CD4-positive, alpha-beta T cell treated with Interleukin-1 beta for 1 hour (primary cell): ENCODE data around the gene SNTG2.
"Not testable (repeated sequence)": the region's sequence is repeated elsewhere in the genome, so short reads cannot be mapped to it uniquely, and the experiment has no call there.

Experiments used
- DNase-seq, 2 donors: peaks; one replicate each; pipeline ENCODE4 v3.0.0-alpha.2; 2020 to 2022

SNTG2 gene

DNA sequence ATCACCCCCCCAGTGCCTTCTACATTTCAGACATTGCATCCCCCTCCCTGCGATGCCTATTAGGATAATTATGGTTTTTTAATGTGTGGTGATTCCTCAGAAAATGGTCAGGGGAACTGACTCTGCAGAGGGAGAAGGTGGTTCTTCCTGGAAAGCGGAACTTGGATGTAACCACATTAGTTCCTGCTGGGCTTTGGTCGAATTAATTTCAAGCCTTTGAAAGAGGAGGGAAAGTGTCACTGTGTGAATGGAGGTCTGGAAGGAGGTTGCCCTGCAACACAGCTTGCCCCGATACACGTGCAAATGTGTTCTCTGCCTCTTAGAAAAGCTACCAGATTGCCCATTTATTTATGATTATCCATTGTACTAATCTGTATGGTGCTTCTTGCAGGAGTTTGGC lies 399.5 kb downstream of the SNTG2 start:
- DNase-seq = no peak

DNA sequence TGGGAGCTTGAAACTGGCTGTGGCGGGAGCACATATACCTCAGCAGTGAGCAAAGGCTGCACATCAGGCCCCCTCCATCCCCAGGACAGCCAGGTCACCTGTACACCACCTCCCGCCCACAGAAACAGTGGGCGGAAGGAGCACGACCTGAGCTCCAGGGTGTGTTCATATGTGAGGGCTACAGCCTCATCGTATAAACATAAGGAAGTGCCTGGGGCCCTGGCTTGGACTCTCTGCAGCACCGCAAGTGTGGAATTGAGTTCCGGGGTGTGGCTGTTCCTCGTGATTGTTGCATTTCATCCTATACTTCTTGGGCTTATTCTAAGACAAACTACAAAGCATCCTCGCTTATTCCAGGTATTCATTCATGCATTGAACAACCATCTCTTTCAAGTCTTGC lies 402.5 kb downstream of the SNTG2 start:
- DNase-seq = no peak

DNA sequence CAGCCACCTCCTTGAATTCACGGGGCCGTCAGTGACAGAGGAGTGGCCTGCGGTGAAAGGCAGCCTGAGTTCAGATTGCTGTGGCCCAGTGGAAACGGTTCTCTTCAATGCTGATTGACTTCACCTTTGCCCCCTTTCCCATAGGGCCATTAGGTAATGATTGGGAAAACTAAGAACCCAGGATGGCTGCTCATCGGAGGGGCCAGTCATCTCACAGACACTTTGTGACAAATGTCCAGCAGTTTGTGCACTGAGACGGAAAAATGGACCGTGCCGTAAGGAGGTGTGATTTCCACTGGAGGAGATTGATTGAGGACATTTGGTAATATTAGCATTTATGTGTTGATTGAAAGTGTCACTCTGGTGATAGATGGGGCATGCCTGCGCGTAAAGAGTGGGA lies 402.9 kb downstream of the SNTG2 start:
- no peak for DNase-seq

DNA sequence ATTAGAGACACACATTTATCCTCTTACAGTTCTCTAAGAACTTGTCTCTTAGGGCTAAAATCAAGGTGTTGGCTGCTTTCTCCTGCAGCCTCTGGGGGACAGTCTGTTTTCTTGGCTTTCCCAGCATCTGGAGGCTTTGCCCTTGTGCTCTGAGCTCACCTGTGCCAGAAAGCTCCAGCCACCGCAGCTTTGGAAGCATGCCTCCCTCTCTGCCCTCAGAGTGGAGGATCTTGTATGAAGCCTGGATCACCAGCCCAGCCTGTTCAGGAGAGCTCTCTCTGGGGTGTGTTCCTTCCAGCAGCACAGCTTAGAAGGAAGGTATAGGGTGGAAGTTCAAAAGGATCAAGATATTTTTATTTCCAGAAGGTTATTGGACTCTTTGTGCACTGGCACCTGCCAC lies 409.5 kb downstream of the SNTG2 start:
- DNase-seq = no peak

DNA sequence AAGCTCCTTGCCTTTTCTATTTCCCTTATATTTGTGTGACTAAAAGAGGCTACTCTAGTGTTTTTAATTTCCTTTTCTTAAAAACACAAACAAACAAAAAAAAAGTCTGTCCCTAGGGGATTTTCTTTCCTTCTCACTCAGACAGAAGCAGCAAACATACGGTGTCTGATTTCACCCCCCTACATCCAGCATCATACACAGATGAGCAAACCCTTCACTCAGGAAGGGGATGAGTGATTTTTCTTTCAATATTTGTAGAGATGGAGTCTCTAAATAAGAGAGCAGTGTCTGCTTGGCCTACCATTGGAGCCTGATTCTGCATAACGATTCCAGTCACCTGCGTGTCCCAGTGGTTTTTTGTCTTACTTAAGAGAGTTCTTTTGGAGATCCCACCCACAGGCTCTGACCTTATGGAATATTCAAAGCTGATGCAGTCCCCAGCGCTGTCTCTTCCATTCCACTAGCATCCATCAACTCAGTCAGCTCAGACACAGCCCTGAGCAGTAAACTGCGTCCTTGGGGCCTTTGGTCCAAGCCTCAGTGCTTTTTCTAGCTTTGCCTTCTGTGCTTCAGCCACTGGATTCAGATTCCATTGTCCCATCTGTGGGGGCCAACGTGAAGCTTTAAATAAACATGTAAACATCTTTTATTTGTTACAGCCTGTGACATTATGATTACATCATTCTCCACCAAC lies 410.1 kb downstream of the SNTG2 start:
- DNase-seq = no peak

DNA sequence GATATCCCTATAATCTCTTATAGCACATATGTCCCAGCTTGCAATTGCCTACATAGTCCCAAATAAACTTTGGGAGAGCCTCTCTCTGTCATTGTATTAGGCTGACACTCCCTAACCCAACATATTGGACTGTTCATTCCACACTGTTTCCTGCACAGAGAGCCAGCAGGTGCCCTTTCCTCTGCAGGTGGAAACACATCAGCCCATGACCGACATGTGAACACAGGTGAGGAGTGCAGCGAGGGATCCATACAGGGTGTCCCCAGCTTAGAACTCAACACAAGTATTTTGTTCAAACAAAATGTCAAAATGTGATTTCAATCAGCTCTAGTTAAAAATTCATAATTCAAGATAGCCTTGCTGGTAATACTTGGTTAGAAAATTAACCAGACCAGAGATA lies 412.7 kb downstream of the SNTG2 start:
- DNase-seq = no peak

DNA sequence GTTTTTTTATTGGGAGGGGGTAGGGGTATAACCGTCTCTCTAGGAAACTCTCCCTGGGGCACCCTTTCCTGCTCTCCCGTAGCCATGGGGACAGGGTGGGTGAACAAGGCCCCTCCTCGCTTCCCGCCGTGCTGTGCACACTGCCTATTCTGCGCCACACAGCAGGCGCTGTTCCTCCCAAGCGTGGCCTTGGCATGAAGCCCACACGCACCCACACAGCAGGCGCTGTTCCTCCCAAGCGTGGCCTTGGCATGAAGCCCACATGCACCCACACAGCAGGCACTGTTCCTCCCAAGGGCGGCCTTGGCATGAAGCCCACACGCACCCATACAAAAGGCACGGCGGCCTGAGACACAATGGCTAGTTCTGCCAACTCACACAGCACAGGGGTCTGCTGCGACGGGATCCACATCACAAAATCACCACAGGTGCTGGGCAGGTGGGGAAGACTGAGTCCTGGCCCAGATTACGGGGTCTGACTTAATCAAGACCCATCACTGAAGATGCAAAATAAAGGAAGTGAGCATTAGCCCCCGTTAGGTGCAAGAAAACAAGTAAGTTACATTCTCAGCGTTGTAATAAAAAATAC lies 416.0 kb downstream of the SNTG2 start:
- DNase-seq = peak in 1 of 2 donors; percentile 13

DNA sequence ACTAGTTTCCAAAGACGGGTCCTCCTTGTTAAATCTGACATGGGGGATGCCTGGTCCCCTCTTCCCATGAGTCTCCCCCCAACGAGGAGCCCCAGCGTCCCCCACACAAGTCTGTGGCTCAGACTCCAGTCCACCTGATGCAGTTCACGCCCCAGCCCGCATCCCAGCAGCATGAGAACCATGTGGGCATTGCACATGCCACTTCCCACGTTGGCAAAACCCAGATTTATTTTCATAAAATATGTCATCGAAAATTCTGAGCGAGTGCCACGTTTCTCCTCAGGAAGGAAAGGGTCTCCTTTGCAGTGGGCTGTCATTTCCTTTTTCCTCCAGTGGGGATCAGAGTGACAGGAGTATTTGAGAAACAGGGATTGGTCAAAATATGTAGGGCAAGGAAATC lies 417.0 kb downstream of the SNTG2 start:
- no peak for DNase-seq

DNA sequence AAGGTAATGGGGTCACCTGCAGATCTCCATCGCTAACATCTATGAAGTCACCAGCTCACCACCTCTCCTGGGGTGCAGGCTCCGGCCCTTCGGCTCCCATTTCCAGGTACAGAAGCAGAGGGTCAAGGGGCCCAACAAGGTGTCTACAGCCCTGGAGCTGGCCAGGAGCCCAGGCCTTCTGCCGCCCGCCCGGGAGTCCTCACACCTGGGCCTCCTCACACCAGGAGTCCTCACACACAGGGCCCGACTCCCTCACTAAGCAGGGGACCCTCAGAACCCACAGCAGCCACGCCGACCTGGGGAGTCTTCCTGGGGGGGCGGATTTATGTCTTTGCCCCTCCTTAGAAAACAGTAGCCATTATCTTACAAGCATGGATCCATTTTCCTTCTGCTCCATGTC lies 419.3 kb downstream of the SNTG2 start:
- DNase-seq = no peak

DNA sequence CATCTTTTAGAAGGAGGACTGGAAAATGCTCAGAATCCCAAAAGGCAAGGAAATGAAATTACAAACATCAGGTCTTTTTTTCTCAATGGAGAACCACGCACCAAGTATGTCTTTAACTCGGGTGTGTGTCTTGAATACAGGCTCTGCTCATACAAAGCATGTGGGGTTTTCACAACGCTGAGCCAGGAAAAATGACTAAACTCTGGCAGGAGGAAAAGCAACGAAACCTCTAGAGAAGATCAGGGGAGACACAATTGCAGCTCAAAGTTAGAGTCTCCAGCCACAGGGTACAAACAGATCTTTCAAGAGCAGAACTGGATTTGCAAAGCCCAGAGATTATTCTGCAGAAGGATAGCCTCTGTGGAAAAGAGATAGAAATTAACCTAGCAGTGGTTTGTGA lies 419.8 kb downstream of the SNTG2 start:
- DNase-seq = no peak

DNA sequence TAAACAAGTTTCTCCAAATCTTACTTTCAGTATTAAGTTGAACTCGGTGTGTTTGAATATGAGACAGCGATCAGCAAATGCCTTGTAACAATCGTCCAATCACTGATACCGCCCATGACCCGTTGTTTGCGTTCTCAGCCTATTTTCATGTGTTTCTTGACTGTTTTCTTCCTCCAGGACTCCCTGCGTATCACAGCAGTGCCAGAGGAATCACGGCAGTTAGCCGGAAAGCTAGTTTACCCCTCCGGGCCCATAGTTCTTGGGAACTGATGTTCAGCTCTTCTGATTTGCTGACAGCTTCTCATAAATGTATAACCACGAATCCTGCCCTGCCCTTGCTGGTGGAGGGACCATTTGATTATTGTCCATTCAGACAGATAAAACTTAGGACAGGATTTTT lies 420.4 kb downstream of the SNTG2 start:
- no peak for DNase-seq

DNA sequence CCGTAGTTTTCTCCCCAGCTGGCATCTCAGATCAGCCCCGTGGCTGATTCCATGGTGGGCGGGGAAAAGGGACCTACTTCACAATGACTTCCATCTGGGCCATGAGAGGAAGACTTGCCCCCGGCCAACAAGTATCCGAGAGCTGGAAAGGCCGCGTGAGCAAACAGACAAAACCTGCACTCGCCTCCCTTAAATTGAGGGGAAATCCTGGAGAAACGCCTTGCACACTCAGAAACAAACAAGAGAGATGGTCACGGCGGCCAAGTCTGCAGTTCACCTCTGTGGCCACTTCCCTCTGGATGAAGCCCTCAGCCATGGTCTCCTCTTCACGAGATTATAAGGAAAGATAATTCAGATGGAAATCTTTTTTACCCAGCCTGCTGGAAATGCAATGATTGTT lies 423.2 kb downstream of the SNTG2 start:
- no peak for DNase-seq

DNA sequence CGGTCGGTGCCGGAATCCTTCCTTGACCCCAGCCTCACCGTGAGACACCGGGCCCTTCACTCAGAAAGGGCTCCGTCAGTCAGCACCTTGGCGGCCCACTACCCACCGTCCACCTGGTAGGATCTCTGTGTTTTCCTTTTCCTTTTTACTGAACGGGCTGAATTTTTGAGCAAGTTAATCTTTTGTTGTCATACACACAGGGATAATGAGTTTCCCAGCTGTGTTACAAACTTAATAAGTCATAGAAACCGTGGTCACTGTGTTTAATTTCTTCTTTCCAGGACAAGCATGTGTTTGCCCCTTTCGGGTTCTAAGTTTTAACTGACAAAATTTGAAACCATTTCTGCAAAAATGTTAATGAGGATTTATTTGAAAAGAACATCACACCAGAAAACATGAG lies 423.6 kb downstream of the SNTG2 start:
- DNase-seq = no peak

DNA sequence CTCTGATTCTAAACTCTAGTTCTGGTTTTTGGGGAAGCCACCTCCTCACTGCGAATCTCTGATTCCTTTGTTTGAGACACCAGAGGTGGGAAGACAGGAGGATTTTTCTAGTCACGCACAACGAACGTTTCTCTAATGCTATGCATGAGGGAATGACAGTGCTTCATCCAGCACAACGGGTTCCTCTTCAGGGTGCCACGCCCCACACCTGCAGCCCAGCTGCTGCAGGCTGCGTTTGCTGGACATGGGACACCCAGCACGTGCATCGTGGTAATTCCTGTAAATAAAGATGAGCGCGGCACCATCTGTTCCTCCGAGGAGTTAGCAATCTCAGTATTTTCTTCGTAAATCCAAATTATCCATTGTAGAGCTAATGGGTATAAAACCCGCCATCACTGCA lies 425.1 kb downstream of the SNTG2 start:
- DNase-seq = no peak

DNA sequence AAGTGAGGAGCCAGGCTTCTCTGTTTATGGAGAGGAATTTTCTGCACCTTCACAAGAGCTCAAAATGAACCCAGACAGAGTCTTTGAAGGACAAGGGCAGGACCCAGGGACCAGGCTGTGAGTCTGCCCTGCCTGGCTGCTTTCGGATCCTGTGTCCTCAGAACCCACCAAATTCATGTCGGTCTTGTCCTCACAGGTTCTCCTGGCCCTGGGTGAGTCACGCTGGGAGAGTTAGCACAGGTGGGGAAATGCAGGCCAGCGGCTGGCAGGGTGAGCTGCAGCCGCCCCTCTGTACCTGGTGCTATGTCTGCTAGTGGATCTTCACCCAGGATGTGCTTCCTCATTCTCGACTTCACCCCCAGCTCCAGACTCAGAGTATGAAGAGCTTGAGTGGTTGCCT lies 426.8 kb downstream of the SNTG2 start:
- no peak for DNase-seq

DNA sequence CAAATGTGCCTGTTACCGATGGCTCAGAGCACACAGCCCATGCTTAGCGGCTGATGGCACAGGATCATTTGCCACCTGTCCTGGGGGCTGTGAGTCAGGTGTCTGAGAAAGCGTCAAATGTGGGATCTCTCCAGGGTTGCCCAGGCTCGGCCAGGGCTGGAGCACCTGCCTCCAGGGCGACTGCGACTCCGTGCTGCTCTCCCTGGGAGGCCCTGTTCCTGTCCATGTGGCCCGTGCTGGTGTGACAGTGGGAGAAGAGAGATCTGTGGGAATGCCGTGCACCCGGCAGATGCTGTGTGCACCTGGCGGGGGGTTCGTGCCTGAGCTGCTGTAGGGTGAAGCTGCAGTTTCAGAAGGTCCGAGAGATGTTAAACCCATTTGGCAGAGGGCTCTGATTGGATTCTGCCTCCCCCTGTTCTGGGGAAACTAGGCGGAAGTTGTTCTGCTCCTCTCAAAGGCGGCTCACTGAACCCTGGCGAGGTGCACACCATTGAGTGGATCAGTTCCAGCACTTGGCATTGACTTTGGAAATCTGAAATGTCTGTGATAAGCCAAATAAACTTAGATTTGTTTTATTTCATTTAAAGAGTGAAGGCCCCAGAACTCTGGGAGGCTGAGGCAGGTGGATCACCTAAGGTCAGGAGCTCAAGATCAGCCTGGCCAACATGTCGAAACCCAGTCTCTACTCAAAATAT lies 428.0 kb downstream of the SNTG2 start:
- no peak for DNase-seq

DNA sequence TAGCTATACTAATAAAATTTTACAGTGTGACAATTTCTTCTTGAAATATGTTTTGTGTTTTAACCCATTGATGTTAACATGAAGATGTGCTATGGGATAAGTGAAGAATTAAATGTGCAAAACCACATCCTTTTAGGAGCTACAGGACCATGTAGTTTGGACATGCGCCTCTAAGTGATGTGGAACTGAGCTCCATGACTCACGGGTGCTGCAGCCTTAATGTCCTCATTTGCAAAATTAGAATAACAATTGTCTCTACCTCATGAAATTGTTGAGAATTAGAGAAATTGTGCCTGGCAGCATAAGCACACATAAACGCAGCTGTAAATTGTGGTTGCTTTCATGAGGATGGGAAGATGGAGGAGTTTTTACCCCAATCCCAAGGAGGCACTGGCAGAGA lies 431.0 kb downstream of the SNTG2 start:
- no peak for DNase-seq

DNA sequence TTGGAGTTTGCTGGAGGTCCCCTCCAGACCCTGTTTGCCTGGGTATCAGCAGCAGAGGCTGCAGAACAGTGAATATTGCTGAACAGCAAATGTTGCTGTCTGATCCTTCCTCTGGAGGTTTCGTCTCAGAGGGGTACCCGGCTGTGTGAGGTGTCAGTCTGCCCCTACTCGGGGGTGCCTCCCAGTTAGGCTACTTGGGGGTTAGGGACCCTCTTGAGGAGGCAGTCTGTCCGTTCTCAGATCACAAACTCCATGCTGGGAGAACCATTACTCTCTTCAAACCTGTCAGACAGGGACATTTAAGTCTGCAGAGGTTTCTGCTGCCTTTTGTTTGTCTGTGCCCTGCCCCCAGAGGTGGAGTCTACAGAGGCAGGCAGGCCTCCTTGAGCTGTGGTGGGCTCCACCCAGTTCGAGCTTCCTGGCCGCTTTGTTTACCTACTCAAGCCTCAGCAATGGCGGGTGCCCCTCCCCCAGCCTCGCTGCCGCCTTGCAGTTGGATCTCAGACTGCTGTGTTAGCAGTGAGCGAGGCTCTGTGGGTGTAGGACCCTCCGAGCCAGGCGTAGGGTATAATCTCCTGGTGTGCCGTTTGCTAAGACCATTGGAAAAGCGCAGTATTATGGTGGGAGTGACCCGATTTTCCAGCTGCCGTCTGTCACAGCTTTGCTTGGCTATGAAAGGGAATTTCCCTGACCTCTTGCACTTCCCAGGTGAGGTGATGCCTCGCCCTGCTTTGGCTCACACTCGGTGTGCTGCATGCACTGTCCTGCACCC lies 437.5 kb downstream of the SNTG2 start:
- DNase-seq = not testable (repeated sequence)

DNA sequence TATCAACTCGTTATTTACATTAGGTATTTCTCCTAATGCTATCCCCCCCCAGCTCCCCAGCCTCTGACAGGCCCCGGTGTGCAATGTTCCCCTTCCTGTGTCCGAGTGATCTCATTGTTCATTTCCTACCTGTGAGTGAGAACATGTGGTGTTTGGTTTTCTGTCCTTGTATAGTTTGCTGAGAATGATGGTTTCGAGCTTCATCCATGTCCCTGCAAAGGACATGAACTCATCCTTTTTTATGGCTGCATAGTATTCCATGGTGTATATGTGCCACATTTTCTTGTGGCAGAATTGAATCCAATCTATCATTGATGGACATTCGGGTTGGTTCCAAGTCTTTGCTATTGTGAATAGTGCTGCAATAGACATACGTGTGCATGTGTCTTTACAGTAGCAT lies 439.5 kb downstream of the SNTG2 start:
- not testable (repeated sequence) for DNase-seq

DNA sequence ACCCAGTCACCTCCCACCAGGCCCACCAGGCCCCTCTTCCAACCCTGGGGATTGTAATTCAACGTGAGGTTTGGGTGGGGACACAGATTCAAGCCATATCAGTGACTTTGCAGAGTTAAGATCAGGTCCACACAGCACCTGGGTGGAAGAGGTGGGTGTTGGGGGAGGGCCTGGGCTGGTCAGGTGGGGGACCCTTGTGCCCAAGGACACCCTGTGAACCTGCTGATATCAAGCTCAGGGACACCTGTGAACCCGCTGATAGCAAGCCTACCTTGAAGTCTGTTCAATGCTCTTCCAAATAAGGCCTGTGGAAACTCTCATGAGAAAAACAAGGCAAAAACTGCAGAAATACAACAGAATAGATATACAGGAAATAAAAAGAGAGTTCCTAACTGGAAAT lies 442.7 kb downstream of the SNTG2 start:
- DNase-seq = no peak

DNA sequence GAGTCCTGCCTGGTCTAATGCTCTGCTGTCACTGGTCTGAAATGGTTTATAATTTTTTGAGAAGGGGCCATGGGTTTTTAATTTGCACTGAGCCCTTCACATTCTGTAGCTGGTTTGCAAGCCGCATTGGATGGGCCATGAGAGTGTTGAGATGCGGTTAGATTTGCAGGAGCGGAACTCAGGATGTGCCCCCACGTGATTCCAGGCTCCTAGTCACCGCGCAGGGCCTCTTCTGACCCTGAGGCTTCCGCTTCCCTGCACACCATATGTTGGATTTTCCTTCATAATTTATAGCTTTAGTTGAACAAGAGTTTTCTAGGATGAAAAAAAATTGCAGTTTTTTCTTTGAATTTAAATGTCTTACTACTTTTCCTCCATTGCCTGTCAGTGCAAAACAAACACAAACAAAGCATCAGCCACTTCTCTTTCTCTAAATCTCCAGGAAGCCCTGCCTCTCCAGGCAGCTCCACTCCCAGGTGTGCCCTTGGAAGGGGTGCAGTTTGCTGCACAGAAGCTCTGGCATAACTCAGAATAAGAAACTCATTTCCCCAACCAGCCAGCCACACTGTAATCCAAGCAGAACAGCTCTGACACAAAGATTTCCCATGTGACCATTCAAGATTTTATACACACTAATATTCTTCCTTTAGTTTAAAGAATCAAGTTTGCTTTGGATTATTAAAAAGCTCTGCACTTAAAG lies 444.2 kb downstream of the SNTG2 start:
- no peak for DNase-seq

DNA sequence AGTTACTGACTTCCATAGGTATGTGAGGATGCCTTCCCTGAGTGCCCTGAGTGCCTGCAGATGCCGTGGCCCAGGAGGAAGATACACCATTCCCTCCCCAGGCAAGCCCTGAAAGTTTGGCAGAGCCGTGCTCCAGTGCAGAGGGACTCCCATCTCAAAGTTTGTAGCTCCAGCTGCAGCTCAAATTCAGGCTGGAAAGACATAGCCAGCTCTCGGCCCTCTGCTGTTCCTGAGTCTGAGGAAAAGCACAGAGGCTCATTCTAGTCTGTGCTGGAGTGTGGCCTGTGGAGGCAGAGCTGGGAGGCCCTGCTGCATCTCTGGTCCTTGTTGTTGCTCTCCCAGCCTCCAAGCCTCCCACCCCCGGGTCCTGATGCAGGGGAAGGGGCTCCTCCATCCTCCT lies 446.7 kb downstream of the SNTG2 start:
- no peak for DNase-seq

DNA sequence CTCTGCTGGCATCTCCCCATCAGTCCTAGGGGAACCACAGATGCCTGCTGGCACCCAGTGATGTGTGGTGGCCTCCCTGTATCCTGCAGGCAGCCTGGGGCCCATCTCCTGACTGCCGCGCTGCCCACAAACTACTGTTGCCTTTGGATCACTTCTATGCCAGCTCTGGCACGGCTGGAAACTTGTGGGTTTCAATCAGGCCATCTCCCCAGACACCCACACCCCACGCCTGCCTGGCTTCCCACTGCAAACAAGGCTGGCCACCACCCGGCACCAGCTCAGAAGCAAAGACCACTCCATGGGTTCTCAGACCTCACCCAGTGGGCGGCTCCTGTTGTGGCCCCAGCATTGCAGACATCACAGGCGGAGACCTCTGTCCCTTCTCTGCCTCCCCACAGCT lies 447.5 kb downstream of the SNTG2 start:
- no peak for DNase-seq
